NB4 (cell line): ENCODE data around the gene MBIP.

Experiments used
- DNase-seq: peaks from one replicate; pipeline ENCODE4 v3.0.0; 2010; ENCODE audit warnings: low read depth
- H3K4me3 ChIP-seq: one replicate; pipeline ENCODE4 v1.5.1; 2011; ENCODE audit warnings: mild to moderate bottlenecking, low read depth, low read length, moderate library complexity
- MYC ChIP-seq: IDR thresholded peaks from 2 replicates; pipeline ENCODE4 v1.6.1; 2011; ENCODE audit warnings: low read depth, low read length
- POLR2A ChIP-seq: IDR thresholded peaks from 2 replicates; pipeline ENCODE4 v1.6.1; 2011; ENCODE audit warnings: mild to moderate bottlenecking; ENCODE audit not compliant: insufficient read length; ENCODE audit errors: extremely low read depth
- TF ChIP-seq, protein P1 (sequence below): IDR thresholded peaks from 2 replicates; pipeline ENCODE4 v1.6.1; 2011; ENCODE audit warnings: low read depth, low read length
- TF ChIP-seq, protein P2 (sequence below): IDR thresholded peaks from one replicate; pipeline ENCODE4 v1.5.1; 2012; ENCODE audit warnings: low read depth, low read length

The MBIP gene

DNA sequence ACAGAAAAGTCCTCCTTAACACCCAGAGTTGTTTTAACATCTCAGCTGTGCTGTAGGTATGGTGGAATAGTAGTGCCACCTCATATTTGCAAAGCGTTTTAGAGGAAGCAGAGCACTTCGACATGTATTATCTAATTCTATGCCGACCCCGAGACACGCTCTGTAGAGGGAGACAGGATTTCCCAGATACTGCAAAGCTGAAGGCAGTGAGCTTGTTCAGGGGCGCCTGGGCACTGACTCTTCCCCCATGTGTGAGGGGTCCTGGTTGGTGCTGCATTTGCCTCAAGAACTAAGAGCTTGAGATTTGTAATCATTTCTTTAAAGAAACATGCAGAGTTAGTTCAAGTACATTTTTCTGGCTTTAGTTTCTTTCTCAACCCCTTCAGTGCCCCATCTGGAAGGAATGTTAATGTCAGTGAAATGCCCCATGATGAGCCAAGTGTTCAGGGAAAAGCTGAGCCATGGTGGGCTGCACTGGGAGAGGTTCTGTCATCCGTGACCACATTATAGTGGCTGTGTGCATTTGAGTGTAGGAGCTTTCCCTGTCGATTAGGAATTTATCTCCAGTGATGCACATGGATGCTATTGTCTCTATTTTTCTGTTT is 66.3 kb downstream of the MBIP start:
- TF ChIP-seq, protein P1, sequence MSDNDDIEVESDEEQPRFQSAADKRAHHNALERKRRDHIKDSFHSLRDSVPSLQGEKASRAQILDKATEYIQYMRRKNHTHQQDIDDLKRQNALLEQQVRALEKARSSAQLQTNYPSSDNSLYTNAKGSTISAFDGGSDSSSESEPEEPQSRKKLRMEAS: no peak
- TF ChIP-seq POLR2A (no peak), MYC (no peak)
- TF ChIP-seq, protein P2, sequence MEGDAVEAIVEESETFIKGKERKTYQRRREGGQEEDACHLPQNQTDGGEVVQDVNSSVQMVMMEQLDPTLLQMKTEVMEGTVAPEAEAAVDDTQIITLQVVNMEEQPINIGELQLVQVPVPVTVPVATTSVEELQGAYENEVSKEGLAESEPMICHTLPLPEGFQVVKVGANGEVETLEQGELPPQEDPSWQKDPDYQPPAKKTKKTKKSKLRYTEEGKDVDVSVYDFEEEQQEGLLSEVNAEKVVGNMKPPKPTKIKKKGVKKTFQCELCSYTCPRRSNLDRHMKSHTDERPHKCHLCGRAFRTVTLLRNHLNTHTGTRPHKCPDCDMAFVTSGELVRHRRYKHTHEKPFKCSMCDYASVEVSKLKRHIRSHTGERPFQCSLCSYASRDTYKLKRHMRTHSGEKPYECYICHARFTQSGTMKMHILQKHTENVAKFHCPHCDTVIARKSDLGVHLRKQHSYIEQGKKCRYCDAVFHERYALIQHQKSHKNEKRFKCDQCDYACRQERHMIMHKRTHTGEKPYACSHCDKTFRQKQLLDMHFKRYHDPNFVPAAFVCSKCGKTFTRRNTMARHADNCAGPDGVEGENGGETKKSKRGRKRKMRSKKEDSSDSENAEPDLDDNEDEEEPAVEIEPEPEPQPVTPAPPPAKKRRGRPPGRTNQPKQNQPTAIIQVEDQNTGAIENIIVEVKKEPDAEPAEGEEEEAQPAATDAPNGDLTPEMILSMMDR: no peak
- no peak for DNase-seq

More for the DNA sequence above, 66.3 kb downstream of the MBIP start:
- no peak overlapping the region for H3K4me3 ChIP-seq
